Spleen (tissue), 11 donors: ENCODE data around the gene FIGN. TPM values are rescaled to one million over a fixed set of nuclear protein-coding genes. Genes with fewer than 3 reads are reported as not detected.

Experiments used
- DNase-seq: peaks from one replicate; pipeline ENCODE4 v3.0.0-alpha.2; 2020
- H3K27ac ChIP-seq, 8 donors: fragments of 200-600 bp; sonication (generic) in 7 of 8; 1 replicate in 4 of 8; 2 replicates in 4 of 8; pipeline versions ENCODE4 v1.5.0 to v1.8.0; 2016 to 2021; ENCODE audit warnings: inconsistent platforms in 4 of 8, mild to moderate bottlenecking in 4 of 8, moderate library complexity in 1 of 8
- H3K27me3 ChIP-seq, 7 donors: fragments of 200-600 bp; sonication (generic) in 6 of 7; replicated peaks in 1 of 7; 1 replicate in 4 of 7; 2 replicates in 3 of 7; pipeline versions ENCODE4 v1.5.0 to v1.8.0; 2016 to 2021; ENCODE audit warnings: inconsistent platforms in 3 of 7, mild to moderate bottlenecking in 1 of 7
- H3K36me3 ChIP-seq, 6 donors: fragments of 200-600 bp; sonication (generic) in 5 of 6; 1 replicate in 4 of 6; 2 replicates in 2 of 6; pipeline versions ENCODE4 v1.5.0 to v1.8.0; 2016 to 2021; ENCODE audit warnings: inconsistent platforms in 2 of 6
- H3K4me1 ChIP-seq, 6 donors: fragments of 200-600 bp; sonication (generic) in 5 of 6; 1 replicate in 3 of 6; 2 replicates in 3 of 6; pipeline versions ENCODE4 v1.5.0 to v1.8.0; 2016 to 2021; ENCODE audit warnings: inconsistent platforms in 3 of 6
- H3K4me3 ChIP-seq, 8 donors: fragments of 200-600 bp; sonication (generic) in 7 of 8; 1 replicate in 4 of 8; 2 replicates in 4 of 8; pipeline versions ENCODE4 v1.5.0 to v1.8.0; 2016 to 2021; ENCODE audit warnings: inconsistent platforms in 4 of 8, mild to moderate bottlenecking in 4 of 8, moderate library complexity in 2 of 8
- H3K9me3 ChIP-seq, 8 donors: fragments of 200-600 bp; sonication (generic) in 7 of 8; 1 replicate in 4 of 8; 2 replicates in 4 of 8; pipeline versions ENCODE4 v1.5.0 to v1.8.0; 2016 to 2021; ENCODE audit warnings: inconsistent platforms in 4 of 8
- CTCF ChIP-seq, 11 experiments: fragments of 200-600 bp in 7 of 11; fragments of 450-650 bp in 4 of 11; sonication (generic) in 4 of 11; IDR thresholded peaks in 8 of 11; conservative IDR thresholded peaks in 3 of 11; 1 replicate in 7 of 11; 2 replicates in 4 of 11; pipeline versions ENCODE4 v1.4.0 to v1.8.0; 2016 to 2021; ENCODE audit warnings: antibody characterized with exemption in 11 of 11, inconsistent platforms in 4 of 11, mild to moderate bottlenecking in 1 of 11
- POLR2A ChIP-seq, 3 donors: fragments of 450-650 bp; IDR thresholded peaks; one replicate each; pipeline ENCODE4 v1.5.1; 2017; ENCODE audit warnings: antibody characterized with exemption in 3 of 3, mild to moderate bottlenecking in 1 of 3
- POLR2AphosphoS5 ChIP-seq, 3 donors: sonication (generic); formaldehyde crosslinking; IDR thresholded peaks; one replicate each; pipeline ENCODE4 v1.5.1; 2017; ENCODE audit warnings: antibody characterized with exemption in 3 of 3
- WGBS, 5 donors: extraction: QIAGEN DNeasy Blood & Tissue Kit in 3 of 5; methylation state at CpG; one replicate each; pipeline versions ENCODE4 v1.1.5 to v1.1.7; 2013 to 2018; 5-methylcytosine and 5-hydroxymethylcytosine counted together
- intact Hi-C: fragments of 100-400 bp; cut with DNase I; formaldehyde crosslinking; loops from one replicate; pipeline ENCODE4 v1.15.0; 2023; ENCODE audit warnings: low total_unique reads
- polyA plus RNA-seq, 3 donors: library from polyadenylated mRNA; stranded (reverse); fragments of 200-250 nt; gene quantifications; one replicate each; pipeline ENCODE4 v1.2.1, GENCODE V29; 2013
- total RNA-seq, 7 donors: library from RNA; depleted of rRNA in 3 of 7; stranded (reverse); fragments of >200 nt in 3 of 7; fragmentation: NEBNext Ultra II Directional in 4 of 7; extraction: Animal tissue kit (Norgen Biotek cat#: 25700) in 4 of 7; gene quantifications; one replicate each; pipeline versions ENCODE4 v1.1.0 to v1.2.1, GENCODE V29; 2016 to 2021
- donor health status: healthy with polysubstance abuse.
- donor health status: DM: no; HTN: no; CAD: no; lungs with moderate emphysema.
- donor health status: DM: no; HTN: no; CAD: no.
- donor health status: Bipolar disorder and iron deficiency.
- donor health status: healthy.
- donor health status: DM: no; HTN: no; CAD: no.
- donor health status: DM: yes; HTN: yes; CAD: no.

The FIGN gene
- total and polyA plus RNA-seq, 10 donors: 0.50 to 22.6 (median 8.6) TPM

DNA sequence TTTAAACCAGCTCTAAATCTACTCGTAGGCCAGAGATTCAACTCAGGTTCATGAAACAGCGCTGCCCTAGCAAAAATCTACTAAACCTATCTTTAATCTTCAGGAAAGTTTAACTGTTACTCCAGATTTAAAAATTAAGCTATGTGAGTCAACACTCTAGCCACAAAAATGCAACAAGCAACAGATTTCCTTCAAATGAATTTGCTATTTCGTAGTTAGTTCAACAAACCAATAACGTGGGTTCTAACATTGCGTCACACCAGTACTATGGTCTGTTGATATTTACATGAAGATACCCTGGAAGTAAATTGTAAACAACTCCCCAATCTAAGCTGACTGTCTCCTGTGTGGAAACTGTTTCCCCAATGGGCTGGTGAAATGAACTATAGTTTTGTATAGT is 71.2 kb downstream of the FIGN start:
- no peak overlapping the region for H3K27ac ChIP-seq
- no peak for TF ChIP-seq POLR2AphosphoS5 (IDR thresholded peaks at IDR 0.05)
- TF ChIP-seq CTCF (IDR thresholded peaks at IDR 0.05 in 8 of 11, conservative IDR thresholded peaks at IDR 0.05 in 3 of 11): no peak
- no peak for TF ChIP-seq POLR2A (IDR thresholded peaks at IDR 0.05)
- no peak for DNase-seq
- H3K36me3 ChIP-seq: no peaks in the 10 kb centered on the region
- H3K4me1 ChIP-seq: peaks cover 0 to 10% (median 0%) of the 10 kb centered on the region in 6 donors
- peaks cover 0 to 8% (median 0%) of the 10 kb centered on the region in 8 donors for H3K9me3 ChIP-seq
- WGBS, 5 donors: 75 to 87% (median 81%) methylated on average over 5 of the region's 5 CpGs
- H3K27me3 ChIP-seq: no peaks in the 10 kb centered on the region
- H3K4me3 ChIP-seq: no peak overlapping the region
- intact Hi-C loops: no loop called here

- WGBS, 5 donors: 76 to 80% (median 79%) methylated on average over 4 of the region's 4 CpGs
- DNase-seq: no peak
- Histone ChIP-seq H3K4me1 (no peaks in the 10 kb centered on the region), H3K4me3 (no peak overlapping the region), H3K36me3 (no peaks in the 10 kb centered on the region), H3K9me3 (peaks cover 0 to 8% (median 0%) of the 10 kb centered on the region in 8 donors), H3K27ac (no peak overlapping the region), H3K27me3 (no peaks in the 10 kb centered on the region)
- intact Hi-C loops: no loop called here
- TF ChIP-seq CTCF (IDR thresholded peaks at IDR 0.05 in 8 of 11, conservative IDR thresholded peaks at IDR 0.05 in 3 of 11) (no peak), POLR2A (IDR thresholded peaks at IDR 0.05) (no peak), POLR2AphosphoS5 (IDR thresholded peaks at IDR 0.05) (no peak)
Measured at GRCh38 chr2:163662141-163662780, 73.5 kb downstream of the FIGN start.

DNA sequence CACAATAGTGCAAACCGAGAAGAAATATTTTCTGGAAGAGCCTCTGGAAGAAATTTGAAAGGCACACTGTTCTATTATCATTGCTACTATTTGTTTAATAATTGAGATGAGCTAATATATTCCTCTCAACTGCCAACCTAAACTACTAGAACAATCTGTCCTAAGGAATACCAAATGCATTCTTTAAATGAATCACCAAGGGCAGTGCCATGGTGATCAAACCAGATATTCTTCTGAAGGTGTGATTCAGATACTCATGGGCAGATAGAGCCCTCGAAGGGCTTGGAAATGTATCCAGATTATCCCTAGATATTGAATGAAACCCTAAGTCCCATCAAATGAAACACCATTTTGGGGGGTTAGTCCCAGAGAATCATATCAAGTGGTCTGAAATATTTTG is 76.6 kb downstream of the FIGN start:
- Histone ChIP-seq H3K36me3 (no peaks in the 10 kb centered on the region), H3K27ac (no peak overlapping the region), H3K9me3 (peaks cover 0 to 8% (median 0%) of the 10 kb centered on the region in 8 donors), H3K27me3 (no peaks in the 10 kb centered on the region), H3K4me3 (no peak overlapping the region), H3K4me1 (no peaks in the 10 kb centered on the region)
- TF ChIP-seq POLR2A (IDR thresholded peaks at IDR 0.05): no peak
- TF ChIP-seq CTCF (IDR thresholded peaks at IDR 0.05 in 8 of 11, conservative IDR thresholded peaks at IDR 0.05 in 3 of 11): no peak
- no peak for TF ChIP-seq POLR2AphosphoS5 (IDR thresholded peaks at IDR 0.05)
- 81 to 88% (median 85%) methylated on average over 2 of the region's 2 CpGs for WGBS, 5 donors
- DNase-seq: no peak
- intact Hi-C loops: no loop called here

- Histone ChIP-seq H3K9me3 (peaks cover 0 to 8% (median 0%) of the 10 kb centered on the region in 8 donors), H3K36me3 (no peaks in the 10 kb centered on the region), H3K27me3 (no peaks in the 10 kb centered on the region), H3K4me1 (peaks cover 0 to under 1% (median 0%) of the 10 kb centered on the region in 6 donors), H3K27ac (no peak overlapping the region), H3K4me3 (no peak overlapping the region)
- DNase-seq: no peak
- no peak for TF ChIP-seq POLR2AphosphoS5 (IDR thresholded peaks at IDR 0.05)
- no peak for TF ChIP-seq POLR2A (IDR thresholded peaks at IDR 0.05)
- no peak for TF ChIP-seq CTCF (IDR thresholded peaks at IDR 0.05 in 8 of 11, conservative IDR thresholded peaks at IDR 0.05 in 3 of 11)
- intact Hi-C loops: no loop called here
- 64 to 80% (median 70%) methylated on average over 2 of the region's 2 CpGs for WGBS, 5 donors
Measured at GRCh38 chr2:163658556-163658955, 77.3 kb downstream of the FIGN start.
